Stomach (tissue), 9 donors: ENCODE results near the gene DOCK3. TPM values are rescaled to one million over a fixed set of nuclear protein-coding genes. Genes with fewer than 3 reads are reported as not detected.

Source experiments
- DNase-seq, 2 donors: peaks; one replicate each; pipeline versions ENCODE4 v3.0.0 to v3.0.0-alpha.2; 2013 to 2019
- H3K27ac ChIP-seq, 5 donors: fragments of 200-600 bp in 4 of 5; sonication (generic) in 4 of 5; one replicate each; pipeline ENCODE4 v1.5.1; 2013 to 2019; ENCODE audit warnings: mild to moderate bottlenecking in 1 of 5, moderate library complexity in 1 of 5
- H3K27me3 ChIP-seq, 3 donors: fragments of 200-600 bp; sonication (generic); one replicate each; pipeline ENCODE4 v1.5.1; 2017 to 2019; ENCODE audit warnings: mixed run types in 1 of 3
- H3K36me3 ChIP-seq, 4 donors: fragments of 200-600 bp; sonication (generic); 1 replicate in 3 of 4; 2 replicates in 1 of 4; pipeline ENCODE4 v1.5.1; 2016 to 2019
- H3K4me1 ChIP-seq, 4 donors: fragments of 200-600 bp; sonication (generic); one replicate each; pipeline ENCODE4 v1.5.1; 2016 to 2019
- H3K4me3 ChIP-seq, 4 donors: fragments of 200-600 bp; sonication (generic) in 3 of 4; one replicate each; pipeline ENCODE4 v1.5.1; 2016 to 2019; ENCODE audit warnings: mild to moderate bottlenecking in 1 of 4
- H3K9me3 ChIP-seq, 4 donors: fragments of 200-600 bp; sonication (generic); one replicate each; pipeline ENCODE4 v1.5.1; 2016 to 2019
- EP300 ChIP-seq: sonication (generic); formaldehyde crosslinking; IDR thresholded peaks from one replicate; pipeline ENCODE4 v1.6.1; 2017; ENCODE audit warnings: antibody characterized with exemption
- POLR2A ChIP-seq, 4 donors: fragments of 450-650 bp; IDR thresholded peaks; one replicate each; pipeline ENCODE4 v1.6.1; 2016; ENCODE audit warnings: antibody characterized with exemption in 4 of 4, control low read depth in 2 of 4, mild to moderate bottlenecking in 1 of 4, moderate library complexity in 1 of 4
- POLR2AphosphoS5 ChIP-seq, 3 donors: sonication (generic); formaldehyde crosslinking; IDR thresholded peaks; one replicate each; pipeline ENCODE4 v1.6.1; 2016; ENCODE audit warnings: antibody characterized with exemption in 3 of 3
- WGBS, 5 donors: extraction: QIAGEN DNeasy Blood & Tissue Kit in 3 of 5; methylation state at CpG; one replicate each; pipeline versions ENCODE4 v1.1.5 to v1.1.7; 2013 to 2018; 5-methylcytosine and 5-hydroxymethylcytosine counted together
- intact Hi-C: fragments of 100-400 bp; cut with DNase I; formaldehyde crosslinking; loops from one replicate; pipeline ENCODE4 v1.15.1; 2023; ENCODE audit warnings: low total_unique reads
- polyA plus RNA-seq, 3 donors: library from polyadenylated mRNA; stranded (reverse); fragments of 200-250 nt; gene quantifications; one replicate each; pipeline ENCODE4 v1.2.3, GENCODE V29; 2013
- total RNA-seq, 5 donors: library from RNA; depleted of rRNA; stranded (reverse); fragments of >200 nt; gene quantifications; one replicate each; pipeline versions ENCODE4 v1.1.0 to v1.2.3, GENCODE V29; 2014 to 2016
- TF ChIP-seq, protein P1 (sequence below), 7 experiments: fragments of 450-650 bp in 4 of 7; fragments of 200-600 bp in 3 of 7; sonication (generic) in 3 of 7; IDR thresholded peaks; one replicate each; pipeline ENCODE4 v1.5.1; 2016 to 2019; ENCODE audit warnings: antibody characterized with exemption in 7 of 7, control low read depth in 2 of 7, mild to moderate bottlenecking in 1 of 7
- donor health status: healthy with polysubstance abuse.
- donor health status: Bipolar disorder and iron deficiency.
- donor health status: healthy.

The DOCK3 gene
- total and polyA plus RNA-seq, 8 donors, result 0.06 to 2.3 (median 1.0) TPM; not detected in 2

DNA sequence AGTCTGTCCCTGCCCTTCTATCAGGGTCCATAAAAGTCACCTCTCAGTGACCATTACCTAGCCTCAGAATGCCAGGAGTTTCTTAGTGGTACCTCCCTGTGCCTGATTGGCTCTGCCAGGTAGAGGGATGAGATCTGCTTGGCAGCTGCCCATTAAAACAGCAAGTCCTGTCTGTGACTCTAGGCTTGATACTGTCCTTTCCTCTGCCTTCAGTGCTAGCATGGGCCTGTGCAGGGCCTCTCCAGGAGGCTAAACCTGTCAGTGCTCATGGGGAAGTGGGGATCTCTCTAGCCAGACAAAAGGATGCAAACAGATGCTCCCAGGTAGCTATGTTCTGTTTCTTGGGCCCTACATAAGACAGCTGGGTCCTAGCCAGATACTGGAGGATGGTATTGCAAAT lies 700.4 kb downstream of the DOCK3 start:
- intact Hi-C loops, result no loop called here
- no peak for DNase-seq
- no peak overlapping the region for H3K27ac ChIP-seq
- H3K36me3 ChIP-seq, result peaks cover 0 to 4% (median 0%) of the 10 kb centered on the region in 4 donors
- H3K4me1 ChIP-seq, result no peaks in the 10 kb centered on the region
- no peaks in the 10 kb centered on the region for H3K27me3 ChIP-seq
- TF ChIP-seq, protein P1, sequence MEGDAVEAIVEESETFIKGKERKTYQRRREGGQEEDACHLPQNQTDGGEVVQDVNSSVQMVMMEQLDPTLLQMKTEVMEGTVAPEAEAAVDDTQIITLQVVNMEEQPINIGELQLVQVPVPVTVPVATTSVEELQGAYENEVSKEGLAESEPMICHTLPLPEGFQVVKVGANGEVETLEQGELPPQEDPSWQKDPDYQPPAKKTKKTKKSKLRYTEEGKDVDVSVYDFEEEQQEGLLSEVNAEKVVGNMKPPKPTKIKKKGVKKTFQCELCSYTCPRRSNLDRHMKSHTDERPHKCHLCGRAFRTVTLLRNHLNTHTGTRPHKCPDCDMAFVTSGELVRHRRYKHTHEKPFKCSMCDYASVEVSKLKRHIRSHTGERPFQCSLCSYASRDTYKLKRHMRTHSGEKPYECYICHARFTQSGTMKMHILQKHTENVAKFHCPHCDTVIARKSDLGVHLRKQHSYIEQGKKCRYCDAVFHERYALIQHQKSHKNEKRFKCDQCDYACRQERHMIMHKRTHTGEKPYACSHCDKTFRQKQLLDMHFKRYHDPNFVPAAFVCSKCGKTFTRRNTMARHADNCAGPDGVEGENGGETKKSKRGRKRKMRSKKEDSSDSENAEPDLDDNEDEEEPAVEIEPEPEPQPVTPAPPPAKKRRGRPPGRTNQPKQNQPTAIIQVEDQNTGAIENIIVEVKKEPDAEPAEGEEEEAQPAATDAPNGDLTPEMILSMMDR (IDR thresholded peaks at IDR 0.05), result no peak
- TF ChIP-seq EP300 (no peak), POLR2A (IDR thresholded peaks at IDR 0.05) (no peak), POLR2AphosphoS5 (IDR thresholded peaks at IDR 0.05) (no peak)
- H3K4me3 ChIP-seq, result no peak overlapping the region
- H3K9me3 ChIP-seq, result no peaks in the 10 kb centered on the region

DNA sequence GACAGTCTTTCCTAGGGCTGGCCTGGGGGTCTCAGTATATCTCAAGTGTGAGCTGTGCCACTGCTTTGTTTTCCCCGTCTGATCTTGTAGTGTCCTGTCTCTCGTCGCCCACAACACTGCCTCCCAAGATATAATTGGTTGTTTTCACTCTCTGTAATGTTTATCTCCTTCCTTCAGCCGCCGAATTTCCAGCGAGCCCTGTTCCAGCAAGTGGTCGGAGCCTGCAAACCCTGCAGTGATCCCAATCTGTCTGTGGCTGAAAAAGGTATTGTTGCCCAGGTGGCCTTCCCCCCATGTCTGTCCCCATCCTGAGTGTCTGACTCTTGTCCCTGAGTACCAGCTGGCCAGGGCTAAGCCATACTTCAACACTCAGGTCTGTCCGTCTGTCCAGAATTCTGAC lies 700.8 kb downstream of the DOCK3 start:
- no peaks in the 10 kb centered on the region for H3K27me3 ChIP-seq
- no peaks in the 10 kb centered on the region for H3K9me3 ChIP-seq
- 68 to 85% (median 75%) methylated on average over 8 of the region's 8 CpGs for WGBS, 5 donors
- peaks cover 0 to 4% (median 0%) of the 10 kb centered on the region in 4 donors for H3K36me3 ChIP-seq
- intact Hi-C loops, result no loop called here
- DNase-seq, result no peak
- no peaks in the 10 kb centered on the region for H3K4me1 ChIP-seq
- no peak overlapping the region for H3K4me3 ChIP-seq
- no peak for TF ChIP-seq EP300
- TF ChIP-seq POLR2A (IDR thresholded peaks at IDR 0.05), result no peak
- TF ChIP-seq POLR2AphosphoS5 (IDR thresholded peaks at IDR 0.05), result no peak
- TF ChIP-seq, protein P1 (IDR thresholded peaks at IDR 0.05), result no peak
- no peak overlapping the region for H3K27ac ChIP-seq

DNA sequence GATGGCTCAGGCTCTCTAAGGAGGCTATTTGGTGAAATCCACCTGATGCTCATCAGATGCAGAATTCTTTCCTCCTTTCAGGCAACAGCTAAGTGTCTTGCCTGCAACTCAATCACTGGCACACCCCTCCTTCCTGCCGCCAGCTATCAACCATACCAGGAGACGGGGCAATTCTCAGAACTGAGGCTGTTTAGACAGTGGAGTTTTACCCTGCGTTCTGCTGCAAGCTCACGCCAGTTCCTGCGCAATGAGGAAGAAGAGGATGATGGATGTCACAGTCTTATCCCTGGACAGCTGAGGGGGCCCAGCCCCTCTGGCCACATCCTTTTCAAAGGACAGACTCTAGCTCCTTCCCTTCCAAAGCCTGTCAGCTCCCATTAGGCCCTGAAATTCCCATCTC lies 703.3 kb downstream of the DOCK3 start:
- intact Hi-C loops, result no loop called here
- Histone ChIP-seq H3K27me3 (no peaks in the 10 kb centered on the region), H3K27ac (no peak overlapping the region), H3K4me3 (no peak overlapping the region), H3K4me1 (peaks cover 0 to 3% (median 2%) of the 10 kb centered on the region in 4 donors), H3K9me3 (no peaks in the 10 kb centered on the region), H3K36me3 (peaks cover 0 to 4% (median 0%) of the 10 kb centered on the region in 4 donors)
- no peak for DNase-seq
- no peak for TF ChIP-seq EP300
- no peak for TF ChIP-seq POLR2A (IDR thresholded peaks at IDR 0.05)
- no peak for TF ChIP-seq POLR2AphosphoS5 (IDR thresholded peaks at IDR 0.05)
- TF ChIP-seq, protein P1 (IDR thresholded peaks at IDR 0.05), result no peak
- 71 to 84% (median 76%) methylated on average over 5 of the region's 5 CpGs for WGBS, 5 donors

DNA sequence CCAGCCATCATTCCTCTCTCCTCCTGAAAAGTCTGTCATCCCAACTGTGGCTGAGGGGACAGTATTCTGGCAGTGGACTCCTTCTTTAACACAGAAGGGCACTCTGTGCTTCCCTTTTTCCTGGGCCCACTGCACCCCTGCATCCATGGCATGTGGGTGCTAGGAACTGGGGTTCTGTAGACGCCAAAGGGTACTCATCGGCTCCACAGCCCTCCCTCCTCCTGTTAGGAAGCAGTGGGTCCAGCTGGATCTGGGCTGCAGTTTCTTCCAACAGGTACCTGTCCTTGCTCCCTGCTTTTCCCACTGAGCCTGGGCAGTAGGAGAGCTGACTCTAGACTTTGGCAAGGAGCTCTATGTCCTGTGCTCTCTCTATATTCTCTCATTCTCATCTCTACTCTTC lies 704.0 kb downstream of the DOCK3 start:
- intact Hi-C loops, result no loop called here

More for the DNA sequence above, 704.0 kb downstream of the DOCK3 start:
- 81 to 100% (median 92%) methylated on average over 2 of the region's 2 CpGs for WGBS, 5 donors
- Histone ChIP-seq H3K27me3 (no peaks in the 10 kb centered on the region), H3K4me1 (peaks cover 2 to 10% (median 9%) of the 10 kb centered on the region in 4 donors), H3K4me3 (no peak overlapping the region), H3K9me3 (no peaks in the 10 kb centered on the region), H3K36me3 (peaks cover 0 to 4% (median 0%) of the 10 kb centered on the region in 4 donors), H3K27ac (no peak overlapping the region)
- TF ChIP-seq, protein P1 (IDR thresholded peaks at IDR 0.05), result no peak
- no peak for TF ChIP-seq EP300
- TF ChIP-seq POLR2AphosphoS5 (IDR thresholded peaks at IDR 0.05), result no peak
- TF ChIP-seq POLR2A (IDR thresholded peaks at IDR 0.05), result no peak
- DNase-seq, result no peak
